Neural cell (in vitro differentiated cells): ENCODE measurements around the gene PCBD2.

Experiments
- EP300 ChIP-seq: fragments of 450-650 bp; conservative IDR thresholded peaks from 2 replicates; pipeline ENCODE4 v1.6.1; 2014; ENCODE audit warnings: antibody characterized with exemption, mild to moderate bottlenecking, moderate library complexity; ENCODE audit not compliant: poor library complexity, severe bottlenecking
- EZH2 ChIP-seq: fragments of 200-600, 300-800 bp; shearing (Covaris generic), sonication (generic); IDR thresholded peaks from 2 replicates; pipeline ENCODE4 v1.6.1; 2014; ENCODE audit warnings: antibody characterized with exemption, low read length, borderline replicate concordance, mild to moderate bottlenecking; ENCODE audit not compliant: insufficient read depth, poor library complexity, severe bottlenecking
- POLR2AphosphoS5 ChIP-seq: IDR thresholded peaks from 2 replicates; pipeline ENCODE4 v1.6.1; 2012
- RAD21 ChIP-seq: fragments of 450-650 bp; conservative IDR thresholded peaks from 2 replicates; pipeline ENCODE4 v1.6.1; 2014; ENCODE audit warnings: antibody characterized with exemption, mild to moderate bottlenecking, moderate library complexity
- TAF1 ChIP-seq: IDR thresholded peaks from 2 replicates; pipeline ENCODE4 v1.6.1; 2012; ENCODE audit warnings: low read depth
- TF ChIP-seq, protein P1 (sequence below): fragments of 450-650 bp; IDR thresholded peaks from 2 replicates; pipeline ENCODE4 v1.5.1; 2014; ENCODE audit warnings: antibody characterized with exemption, mild to moderate bottlenecking, moderate library complexity; ENCODE audit not compliant: poor library complexity, severe bottlenecking
- TF ChIP-seq, protein P2 (sequence below): IDR thresholded peaks from 2 replicates; pipeline ENCODE4 v1.6.1; 2012; ENCODE audit warnings: borderline replicate concordance

DNA sequence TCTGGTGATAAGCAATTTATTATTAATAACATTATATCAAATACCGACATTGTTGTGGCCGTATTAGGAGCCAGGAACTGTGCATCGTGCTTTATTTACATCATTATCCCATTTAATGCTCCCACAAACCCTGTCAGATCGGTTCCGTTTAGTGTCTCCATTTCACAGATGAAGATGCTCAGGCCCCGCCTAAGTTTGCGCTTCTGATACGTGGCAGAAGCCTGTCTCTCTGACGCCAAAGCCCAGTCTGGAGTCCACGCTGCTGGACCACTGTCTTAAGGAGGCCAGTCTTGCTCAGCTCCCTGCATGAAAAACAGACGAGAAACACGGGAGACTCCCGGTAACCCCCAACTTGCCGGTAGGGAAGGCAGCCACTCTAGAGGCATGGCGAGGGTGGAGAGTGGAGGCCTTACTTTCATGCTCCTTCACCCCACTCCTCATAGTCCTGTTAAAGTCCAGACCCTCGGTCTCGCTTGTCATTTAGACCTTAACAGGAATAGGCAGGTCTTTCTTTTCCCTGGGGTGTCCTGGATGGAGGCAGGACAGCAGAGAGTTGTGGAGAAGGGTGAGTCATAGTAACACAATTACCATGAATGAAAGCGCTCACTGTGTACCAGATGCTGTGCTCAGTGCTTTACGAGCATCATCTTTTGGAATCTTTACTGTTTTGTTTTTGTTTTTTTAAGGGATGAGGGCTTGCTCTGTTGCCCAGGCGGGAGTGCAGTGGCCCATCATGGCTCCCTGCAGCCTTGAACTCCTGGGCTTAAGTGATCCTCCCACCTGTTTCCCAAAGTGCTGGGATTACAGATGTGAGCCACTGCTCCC is 29.9 kb upstream of the PCBD2 start:
- TF ChIP-seq TAF1 (no peak), POLR2AphosphoS5 (peak; percentile 11), EP300 (no peak), EZH2 (no peak), RAD21 (no peak)
- TF ChIP-seq, protein P1, sequence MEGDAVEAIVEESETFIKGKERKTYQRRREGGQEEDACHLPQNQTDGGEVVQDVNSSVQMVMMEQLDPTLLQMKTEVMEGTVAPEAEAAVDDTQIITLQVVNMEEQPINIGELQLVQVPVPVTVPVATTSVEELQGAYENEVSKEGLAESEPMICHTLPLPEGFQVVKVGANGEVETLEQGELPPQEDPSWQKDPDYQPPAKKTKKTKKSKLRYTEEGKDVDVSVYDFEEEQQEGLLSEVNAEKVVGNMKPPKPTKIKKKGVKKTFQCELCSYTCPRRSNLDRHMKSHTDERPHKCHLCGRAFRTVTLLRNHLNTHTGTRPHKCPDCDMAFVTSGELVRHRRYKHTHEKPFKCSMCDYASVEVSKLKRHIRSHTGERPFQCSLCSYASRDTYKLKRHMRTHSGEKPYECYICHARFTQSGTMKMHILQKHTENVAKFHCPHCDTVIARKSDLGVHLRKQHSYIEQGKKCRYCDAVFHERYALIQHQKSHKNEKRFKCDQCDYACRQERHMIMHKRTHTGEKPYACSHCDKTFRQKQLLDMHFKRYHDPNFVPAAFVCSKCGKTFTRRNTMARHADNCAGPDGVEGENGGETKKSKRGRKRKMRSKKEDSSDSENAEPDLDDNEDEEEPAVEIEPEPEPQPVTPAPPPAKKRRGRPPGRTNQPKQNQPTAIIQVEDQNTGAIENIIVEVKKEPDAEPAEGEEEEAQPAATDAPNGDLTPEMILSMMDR: no peak
- TF ChIP-seq, protein P2, sequence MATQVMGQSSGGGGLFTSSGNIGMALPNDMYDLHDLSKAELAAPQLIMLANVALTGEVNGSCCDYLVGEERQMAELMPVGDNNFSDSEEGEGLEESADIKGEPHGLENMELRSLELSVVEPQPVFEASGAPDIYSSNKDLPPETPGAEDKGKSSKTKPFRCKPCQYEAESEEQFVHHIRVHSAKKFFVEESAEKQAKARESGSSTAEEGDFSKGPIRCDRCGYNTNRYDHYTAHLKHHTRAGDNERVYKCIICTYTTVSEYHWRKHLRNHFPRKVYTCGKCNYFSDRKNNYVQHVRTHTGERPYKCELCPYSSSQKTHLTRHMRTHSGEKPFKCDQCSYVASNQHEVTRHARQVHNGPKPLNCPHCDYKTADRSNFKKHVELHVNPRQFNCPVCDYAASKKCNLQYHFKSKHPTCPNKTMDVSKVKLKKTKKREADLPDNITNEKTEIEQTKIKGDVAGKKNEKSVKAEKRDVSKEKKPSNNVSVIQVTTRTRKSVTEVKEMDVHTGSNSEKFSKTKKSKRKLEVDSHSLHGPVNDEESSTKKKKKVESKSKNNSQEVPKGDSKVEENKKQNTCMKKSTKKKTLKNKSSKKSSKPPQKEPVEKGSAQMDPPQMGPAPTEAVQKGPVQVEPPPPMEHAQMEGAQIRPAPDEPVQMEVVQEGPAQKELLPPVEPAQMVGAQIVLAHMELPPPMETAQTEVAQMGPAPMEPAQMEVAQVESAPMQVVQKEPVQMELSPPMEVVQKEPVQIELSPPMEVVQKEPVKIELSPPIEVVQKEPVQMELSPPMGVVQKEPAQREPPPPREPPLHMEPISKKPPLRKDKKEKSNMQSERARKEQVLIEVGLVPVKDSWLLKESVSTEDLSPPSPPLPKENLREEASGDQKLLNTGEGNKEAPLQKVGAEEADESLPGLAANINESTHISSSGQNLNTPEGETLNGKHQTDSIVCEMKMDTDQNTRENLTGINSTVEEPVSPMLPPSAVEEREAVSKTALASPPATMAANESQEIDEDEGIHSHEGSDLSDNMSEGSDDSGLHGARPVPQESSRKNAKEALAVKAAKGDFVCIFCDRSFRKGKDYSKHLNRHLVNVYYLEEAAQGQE: no peak
